Fibroblast of skin of left biceps (primary cell): ENCODE results near the gene TRUB2.
"Not testable (repeated sequence)": the region's sequence is repeated elsewhere in the genome, so short reads cannot be mapped to it uniquely, and the experiment has no call there.

ENCODE experiments used
- DNase-seq, 2 experiments: peaks; one replicate each; pipeline ENCODE4 v3.0.0-alpha.2; 2013; ENCODE audit warnings: low read depth in 2 of 2

TRUB2 gene

GRCh38 chr9:128298535-128299482 lies 23.4 kb downstream of the TRUB2 start:
- DNase-seq, result no peak

- no peak for DNase-seq
Measured at GRCh38 chr9:128297221-128297773, 24.9 kb downstream of the TRUB2 start.

GRCh38 chr9:128296340-128297220 lies 25.7 kb downstream of the TRUB2 start:
- no peak for DNase-seq

GRCh38 chr9:128294142-128294541 lies 28.1 kb downstream of the TRUB2 start:
- DNase-seq, result no peak

GRCh38 chr9:128293091-128293490 lies 29.2 kb downstream of the TRUB2 start:
- no peak for DNase-seq

- DNase-seq, result no peak
Measured at GRCh38 chr9:128292009-128292408, 30.2 kb downstream of the TRUB2 start.

- DNase-seq, result no peak
Measured at GRCh38 chr9:128288273-128289004, 33.8 kb downstream of the TRUB2 start.

- DNase-seq, result no peak
Measured at GRCh38 chr9:128286440-128286839, 35.8 kb downstream of the TRUB2 start.

- no peak for DNase-seq
Measured at GRCh38 chr9:128285033-128285784, 37.0 kb downstream of the TRUB2 start.

GRCh38 chr9:128282500-128282899 lies 39.7 kb downstream of the TRUB2 start:
- DNase-seq, result peak in 1 of 2 experiments; percentile 31

- no peak for DNase-seq
Measured at GRCh38 chr9:128280084-128280622, 42.1 kb downstream of the TRUB2 start.

- not testable (repeated sequence) for DNase-seq
Measured at GRCh38 chr9:128279088-128280073, 42.9 kb downstream of the TRUB2 start.

GRCh38 chr9:128276574-128277270 lies 45.5 kb downstream of the TRUB2 start:
- no peak for DNase-seq

- peak; percentile 98 for DNase-seq
Measured at GRCh38 chr9:128276008-128276573, 46.2 kb downstream of the TRUB2 start, which contains the start of gene SWI5. Gene SWI5 (plus strand): TSS chr9:128276276.

- DNase-seq, result peak in 1 of 2 experiments; percentile 10
Measured at GRCh38 chr9:128275198-128276007, 46.8 kb downstream of the TRUB2 start, which contains the start of gene GOLGA2. Gene GOLGA2 (minus strand): TSS chr9:128276007. CDS start chr9:128275976, 31 bp downstream.

GRCh38 chr9:128274245-128274644 lies 48.0 kb downstream of the TRUB2 start:
- DNase-seq, result no peak

- DNase-seq, result no peak
Measured at GRCh38 chr9:128271512-128271911, 50.7 kb downstream of the TRUB2 start.
